ENCODE measurements around the gene SLC16A4.

SLC16A4 gene

DNA sequence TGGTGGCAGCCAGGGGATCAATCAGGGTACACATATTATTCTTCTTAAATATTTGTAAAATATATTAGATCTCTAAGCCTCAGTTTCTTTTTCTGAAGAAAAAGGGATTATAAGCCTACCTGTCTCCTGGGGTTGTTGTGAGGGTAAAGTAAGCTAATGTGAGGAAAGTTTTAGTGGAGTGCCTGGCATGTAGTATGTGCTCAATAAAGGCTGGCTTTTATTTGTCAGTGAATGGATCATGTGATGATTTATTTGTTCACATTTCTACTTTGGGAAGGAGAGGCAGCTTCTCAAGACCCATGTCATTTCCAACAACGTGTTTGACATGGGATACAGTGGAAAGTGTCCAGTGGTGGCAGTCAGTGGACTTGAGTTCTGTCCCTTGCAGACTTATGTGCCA lies 64.0 kb downstream of the SLC16A4 start:
- DNase-seq (ENCODE audit: low read depth): no peak

DNA sequence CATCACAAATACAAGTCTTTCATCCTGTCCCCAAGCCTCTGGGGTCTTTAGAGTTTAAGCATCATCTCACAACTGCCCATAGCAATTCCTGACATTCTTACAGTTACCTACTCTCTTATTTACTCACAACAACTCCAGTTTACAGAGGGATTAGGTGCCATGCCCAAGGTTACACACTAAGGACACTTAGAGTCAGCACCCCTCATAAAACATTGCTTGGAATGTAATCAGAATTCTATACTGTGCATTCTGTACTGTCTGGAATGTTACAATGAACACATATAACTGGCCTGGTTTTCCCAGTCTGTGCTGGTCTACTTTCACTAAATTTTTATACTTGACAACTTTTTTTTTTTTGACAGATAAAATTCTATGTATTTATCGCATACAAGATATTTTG lies 66.2 kb downstream of the SLC16A4 start:
- no peak for DNase-seq (ENCODE audit: low read depth)

GRCh38 chr1:110321846-110322245 lies 69.0 kb downstream of the SLC16A4 start:
- DNase-seq (ENCODE audit: low read depth): no peak

- no peak for DNase-seq (ENCODE audit: low read depth)
Measured at GRCh38 chr1:110321045-110321444, 69.8 kb downstream of the SLC16A4 start.

DNA sequence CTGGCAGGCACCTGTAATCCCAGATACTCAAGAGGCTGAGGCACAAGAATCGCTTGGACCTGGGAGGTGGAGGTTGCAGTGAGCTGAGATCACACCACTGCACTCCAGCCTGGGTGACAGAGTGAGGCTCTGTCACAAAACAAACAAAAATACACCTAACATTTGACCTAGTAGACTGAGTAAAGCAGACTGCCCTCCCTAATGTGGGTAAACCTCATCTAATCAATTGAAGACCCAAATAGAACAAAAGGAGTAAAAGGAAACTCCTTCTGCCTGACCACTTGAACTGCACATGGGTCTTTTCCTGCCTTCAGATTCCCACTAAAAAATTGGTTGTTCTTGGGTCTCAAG lies 70.7 kb downstream of the SLC16A4 start:
- DNase-seq (ENCODE audit: low read depth): no peak

GRCh38 chr1:110319332-110320167 lies 71.3 kb downstream of the SLC16A4 start:
- no peak for DNase-seq (ENCODE audit: low read depth)

DNA sequence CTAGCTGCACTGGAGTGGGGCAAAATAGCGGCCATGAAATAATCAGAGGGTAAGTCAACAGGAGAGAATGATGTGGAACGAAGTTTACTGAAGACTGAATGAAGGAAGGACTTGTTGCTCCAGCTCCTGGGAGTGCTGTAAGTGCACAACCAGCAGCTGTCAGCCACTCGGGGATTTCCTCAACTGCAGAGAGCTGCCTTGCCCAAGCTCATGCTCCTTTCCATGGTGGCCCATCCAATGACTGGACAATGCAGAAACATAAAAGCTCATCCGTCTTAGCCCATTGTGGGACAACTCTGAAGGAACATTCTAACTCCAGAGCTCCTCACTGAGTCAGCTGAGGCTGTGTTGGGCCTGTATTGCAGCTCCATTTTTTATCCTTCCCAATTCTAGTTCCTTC lies 72.8 kb downstream of the SLC16A4 start:
- DNase-seq (ENCODE audit: low read depth): no peak

- DNase-seq (ENCODE audit: low read depth): no peak
Measured at GRCh38 chr1:110316735-110317134, 74.1 kb downstream of the SLC16A4 start.
